ENCODE results near the gene TBC1D2. TPM values are rescaled to one million over a fixed set of nuclear protein-coding genes. Genes with fewer than 3 reads are reported as not detected.

TBC1D2 gene
- total RNA-seq, 1 donor from 2014 or later: 54.0 TPM

DNA sequence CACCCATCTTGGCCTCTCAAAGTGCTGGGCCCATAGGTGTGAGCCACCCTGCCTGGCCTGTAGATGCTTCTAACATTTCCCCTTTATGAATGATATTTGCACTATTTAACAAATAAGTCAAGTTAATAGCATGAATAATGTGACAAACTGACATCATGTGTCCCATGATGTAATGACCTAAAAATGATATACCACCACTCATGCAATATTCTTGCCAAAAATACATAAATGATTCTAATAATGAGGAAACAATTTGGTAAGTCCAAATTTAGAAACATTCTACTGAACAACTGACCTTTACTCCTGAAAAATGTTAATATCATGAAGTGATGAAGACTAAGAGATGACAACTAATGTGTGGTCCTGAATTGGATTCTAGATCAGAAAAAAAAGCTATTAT is 102.9 kb downstream of the TBC1D2 start:
- peaks cover 10% of the 10 kb centered on the region for H3K36me3 ChIP-seq (ENCODE audit: control insufficient read depth, insufficient read depth, low read length)
- no peaks in the 10 kb centered on the region for H3K27me3 ChIP-seq (ENCODE audit: control insufficient read depth, insufficient read depth, low read length)
- no peak overlapping the region for H3K4me3 ChIP-seq (ENCODE audit: low read depth, low read length)
- TF ChIP-seq, protein P1, sequence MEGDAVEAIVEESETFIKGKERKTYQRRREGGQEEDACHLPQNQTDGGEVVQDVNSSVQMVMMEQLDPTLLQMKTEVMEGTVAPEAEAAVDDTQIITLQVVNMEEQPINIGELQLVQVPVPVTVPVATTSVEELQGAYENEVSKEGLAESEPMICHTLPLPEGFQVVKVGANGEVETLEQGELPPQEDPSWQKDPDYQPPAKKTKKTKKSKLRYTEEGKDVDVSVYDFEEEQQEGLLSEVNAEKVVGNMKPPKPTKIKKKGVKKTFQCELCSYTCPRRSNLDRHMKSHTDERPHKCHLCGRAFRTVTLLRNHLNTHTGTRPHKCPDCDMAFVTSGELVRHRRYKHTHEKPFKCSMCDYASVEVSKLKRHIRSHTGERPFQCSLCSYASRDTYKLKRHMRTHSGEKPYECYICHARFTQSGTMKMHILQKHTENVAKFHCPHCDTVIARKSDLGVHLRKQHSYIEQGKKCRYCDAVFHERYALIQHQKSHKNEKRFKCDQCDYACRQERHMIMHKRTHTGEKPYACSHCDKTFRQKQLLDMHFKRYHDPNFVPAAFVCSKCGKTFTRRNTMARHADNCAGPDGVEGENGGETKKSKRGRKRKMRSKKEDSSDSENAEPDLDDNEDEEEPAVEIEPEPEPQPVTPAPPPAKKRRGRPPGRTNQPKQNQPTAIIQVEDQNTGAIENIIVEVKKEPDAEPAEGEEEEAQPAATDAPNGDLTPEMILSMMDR (IDR thresholded peaks at IDR 0.05; ENCODE audit: insufficient read depth, low read length, severe bottlenecking): no peak
- FAIRE-seq (no peak), DNase-seq (ENCODE audit: low read depth) (no peak)

DNA sequence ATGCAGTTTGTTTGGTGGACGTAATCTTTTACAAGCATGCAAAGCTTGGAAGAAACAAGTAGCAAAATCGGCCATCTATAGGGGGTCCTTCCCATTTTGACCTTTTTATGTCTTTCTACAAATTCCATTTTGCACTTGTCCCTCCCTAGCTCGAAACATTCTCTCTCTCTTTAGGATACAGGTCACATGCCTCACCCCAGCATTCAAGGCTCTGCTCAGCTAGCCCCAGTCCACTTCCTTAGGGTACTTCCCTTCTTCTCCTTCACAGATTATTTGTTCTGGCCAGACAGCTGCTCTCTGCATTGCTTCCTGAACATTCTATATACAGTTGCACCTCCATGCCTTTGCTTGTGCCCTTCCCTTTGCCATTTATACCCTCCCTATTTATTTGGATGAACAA is 104.7 kb downstream of the TBC1D2 start:
- Histone ChIP-seq H3K36me3 (ENCODE audit: control insufficient read depth, insufficient read depth, low read length) (peaks cover 3% of the 10 kb centered on the region), H3K4me3 (ENCODE audit: low read depth, low read length) (no peak overlapping the region), H3K27me3 (ENCODE audit: control insufficient read depth, insufficient read depth, low read length) (no peaks in the 10 kb centered on the region)
- FAIRE-seq (no peak), DNase-seq (ENCODE audit: low read depth) (no peak)
- TF ChIP-seq, protein P1 (IDR thresholded peaks at IDR 0.05; ENCODE audit: insufficient read depth, low read length, severe bottlenecking): no peak

DNA sequence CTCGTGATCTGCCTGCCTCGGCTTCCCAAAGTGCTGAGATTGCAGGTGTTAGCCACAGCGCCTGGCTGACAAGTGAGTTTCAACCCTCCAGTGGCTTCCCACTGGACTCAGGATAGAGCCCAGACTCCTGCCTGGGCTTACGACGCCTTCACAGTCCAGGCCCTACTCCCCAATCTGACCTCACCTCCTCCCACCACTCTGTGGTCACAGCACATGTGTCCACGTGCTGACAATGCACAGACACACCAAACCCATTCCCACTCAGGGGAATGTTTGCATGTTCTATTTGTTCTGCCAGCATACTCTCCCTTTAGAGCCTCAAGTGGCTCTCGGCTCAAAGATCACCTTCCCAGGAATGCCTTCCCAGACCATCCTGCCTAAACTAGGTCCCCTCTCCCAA is 105.3 kb downstream of the TBC1D2 start:
- Histone ChIP-seq H3K27me3 (ENCODE audit: control insufficient read depth, insufficient read depth, low read length) (no peaks in the 10 kb centered on the region), H3K36me3 (ENCODE audit: control insufficient read depth, insufficient read depth, low read length) (peaks cover 3% of the 10 kb centered on the region), H3K4me3 (ENCODE audit: low read depth, low read length) (no peak overlapping the region)
- DNase-seq (ENCODE audit: low read depth) (no peak), FAIRE-seq (no peak)
- TF ChIP-seq, protein P1 (IDR thresholded peaks at IDR 0.05; ENCODE audit: insufficient read depth, low read length, severe bottlenecking): no peak

DNA sequence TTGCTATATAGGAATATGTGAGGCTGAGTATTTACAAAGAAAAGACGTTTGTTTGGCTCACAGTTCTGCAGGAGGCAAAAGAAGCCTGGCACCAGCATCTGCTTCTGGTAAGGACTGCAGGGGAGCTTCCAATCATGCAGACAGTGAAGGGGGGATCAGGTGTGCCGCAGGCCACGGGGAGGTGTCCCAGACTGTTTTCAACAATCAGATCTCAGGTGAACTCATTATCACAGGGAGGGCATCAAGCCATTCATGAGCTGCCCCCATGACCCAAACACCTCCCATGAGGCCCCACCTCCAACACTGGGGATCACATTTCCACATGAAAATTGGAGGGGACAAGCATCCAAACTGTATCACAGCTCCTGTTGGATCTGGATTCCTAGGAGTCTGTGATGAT is 106.0 kb downstream of the TBC1D2 start:
- TF ChIP-seq, protein P1 (IDR thresholded peaks at IDR 0.05; ENCODE audit: insufficient read depth, low read length, severe bottlenecking): no peak
- Histone ChIP-seq H3K27me3 (ENCODE audit: control insufficient read depth, insufficient read depth, low read length) (no peaks in the 10 kb centered on the region), H3K4me3 (ENCODE audit: low read depth, low read length) (no peak overlapping the region), H3K36me3 (ENCODE audit: control insufficient read depth, insufficient read depth, low read length) (peaks cover 3% of the 10 kb centered on the region)
- DNase-seq (ENCODE audit: low read depth) (no peak), FAIRE-seq (no peak)

Other genes with a start within 250 kb of the TBC1D2 start
- gene NANS, start 198.9 kb downstream of the TBC1D2 start, total RNA-seq: 98.8 and 118 TPM in 2 replicates
- 1.8 and 5.8 TPM in 2 replicates for gene TRIM14, start 136.4 kb downstream of the TBC1D2 start, total RNA-seq
- 22.1 and 34.7 TPM in 2 replicates for gene CORO2A, start 63.0 kb downstream of the TBC1D2 start, total RNA-seq